Kidney epithelial cell (primary cell): Measurements from ENCODE around the gene SPDYE8. TPM values are rescaled to one million over a fixed set of nuclear protein-coding genes. Genes with fewer than 3 reads are reported as not detected.
"Not testable (repeated sequence)": the region's sequence is repeated elsewhere in the genome, so short reads cannot be mapped to it uniquely, and the experiment has no call there.

ENCODE experiments used
- DNase-seq: peaks from one replicate; pipeline ENCODE4 v3.0.0-alpha.2; 2010; ENCODE audit warnings: low read depth
- H3K27me3 ChIP-seq: 2 replicates; pipeline ENCODE4 v1.6.0; 2011; ENCODE audit warnings: low read length; ENCODE audit not compliant: control insufficient read depth, insufficient read depth
- H3K36me3 ChIP-seq: 2 replicates; pipeline ENCODE4 v1.5.1; 2011; ENCODE audit warnings: low read length; ENCODE audit not compliant: control insufficient read depth, insufficient read depth
- H3K4me3 ChIP-seq: 2 replicates; pipeline ENCODE4 v1.5.1; 2011; ENCODE audit warnings: low read depth, mild to moderate bottlenecking, control low read depth, low read length
- total RNA-seq: library from RNA; depleted of rRNA; stranded (reverse); fragments of >200 nt; gene quantifications from 2 replicates; pipeline ENCODE4 v1.2.3, GENCODE V29; 2015

The SPDYE8 gene, protein sequence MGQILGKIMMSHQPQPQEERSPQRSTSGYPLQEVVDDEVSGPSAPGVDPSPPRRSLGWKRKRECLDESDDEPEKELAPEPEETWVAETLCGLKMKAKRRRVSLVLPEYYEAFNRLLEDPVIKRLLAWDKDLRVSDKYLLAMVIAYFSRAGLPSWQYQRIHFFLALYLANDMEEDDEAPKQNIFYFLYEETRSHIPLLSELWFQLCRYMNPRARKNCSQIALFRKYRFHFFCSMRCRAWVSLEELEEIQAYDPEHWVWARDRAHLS
- not detected in 2 replicates for total RNA-seq

DNA sequence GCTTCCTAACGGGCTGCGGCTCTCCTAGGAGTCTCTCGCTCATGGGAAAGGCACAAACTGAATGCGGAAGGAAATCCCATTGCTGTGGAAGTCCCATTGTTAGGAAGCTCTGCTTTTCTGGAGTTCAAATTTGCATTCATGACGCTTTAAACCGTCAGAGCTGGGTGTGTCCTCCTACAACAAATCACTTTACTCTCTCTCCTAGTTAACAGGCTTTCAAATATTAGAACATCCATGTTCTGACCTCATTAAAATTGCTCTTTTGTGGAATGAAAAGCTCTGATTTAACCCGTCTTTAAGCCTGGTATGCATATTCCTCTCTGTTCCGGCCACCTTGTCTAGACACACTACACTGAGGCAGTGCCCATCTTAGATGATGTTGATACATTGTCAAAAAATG, at the start of gene SPDYE8:
Gene SPDYE8, minus strand, starts transcription at position 101 of the 400 bp plus-strand sequence. CDS start 1,800 bp downstream, outside the sequence.
- H3K4me3 ChIP-seq, DNase-seq: not testable (repeated sequence)

GRCh38 chr7:73057811-73058210, 28.2 kb upstream of the SPDYE8 start, which contains the start of gene SPDYE11:
SPDYE11 (minus strand) TSS chr7:73057911; CDS start chr7:73056111, 1,800 bp downstream.
- H3K27me3 ChIP-seq, H3K4me3 ChIP-seq, H3K36me3 ChIP-seq, DNase-seq: not testable (repeated sequence)

More for the DNA sequence above, at the start of gene SPDYE8:
- not testable (repeated sequence) for H3K27me3 ChIP-seq, H3K36me3 ChIP-seq

DNA sequence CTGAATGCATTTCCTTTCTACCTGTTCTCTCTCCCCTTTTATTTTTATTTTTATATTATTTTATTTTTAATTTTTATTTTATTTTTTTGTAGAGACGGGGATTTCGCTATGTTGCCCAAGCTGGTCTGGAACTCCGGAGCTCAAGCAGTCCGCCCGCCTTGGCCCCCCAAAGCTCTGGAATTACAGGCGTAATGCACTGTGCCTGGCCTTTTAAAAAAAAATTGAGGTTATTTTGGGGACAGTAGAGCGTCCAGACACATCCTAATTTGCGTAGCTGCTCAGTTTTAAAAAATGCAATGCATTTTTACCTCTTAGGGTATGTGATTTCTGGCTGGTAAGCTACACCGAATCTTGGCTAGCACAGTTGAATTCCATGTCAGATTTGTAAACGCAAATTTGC, 23.1 kb downstream of the SPDYE8 start:
- H3K36me3 ChIP-seq, DNase-seq: not testable (repeated sequence)
- H3K4me3 ChIP-seq, result peak overlapping the region; percentile 37

GRCh38 chr7:73005693-73006447, 23.7 kb downstream of the SPDYE8 start:
- H3K27me3 ChIP-seq, H3K36me3 ChIP-seq: not testable (repeated sequence)
- DNase-seq, result peak; percentile 23
- peak overlapping the region; percentile 67 for H3K4me3 ChIP-seq

More for the DNA sequence above, 23.1 kb downstream of the SPDYE8 start:
- not testable (repeated sequence) for H3K27me3 ChIP-seq

- not testable (repeated sequence) for H3K36me3 ChIP-seq, DNase-seq, H3K27me3 ChIP-seq
- H3K4me3 ChIP-seq, result peak overlapping the region; percentile 67
These were observed 24.2 kb downstream of the SPDYE8 start for GRCh38 chr7:73005356-73005692.

DNA sequence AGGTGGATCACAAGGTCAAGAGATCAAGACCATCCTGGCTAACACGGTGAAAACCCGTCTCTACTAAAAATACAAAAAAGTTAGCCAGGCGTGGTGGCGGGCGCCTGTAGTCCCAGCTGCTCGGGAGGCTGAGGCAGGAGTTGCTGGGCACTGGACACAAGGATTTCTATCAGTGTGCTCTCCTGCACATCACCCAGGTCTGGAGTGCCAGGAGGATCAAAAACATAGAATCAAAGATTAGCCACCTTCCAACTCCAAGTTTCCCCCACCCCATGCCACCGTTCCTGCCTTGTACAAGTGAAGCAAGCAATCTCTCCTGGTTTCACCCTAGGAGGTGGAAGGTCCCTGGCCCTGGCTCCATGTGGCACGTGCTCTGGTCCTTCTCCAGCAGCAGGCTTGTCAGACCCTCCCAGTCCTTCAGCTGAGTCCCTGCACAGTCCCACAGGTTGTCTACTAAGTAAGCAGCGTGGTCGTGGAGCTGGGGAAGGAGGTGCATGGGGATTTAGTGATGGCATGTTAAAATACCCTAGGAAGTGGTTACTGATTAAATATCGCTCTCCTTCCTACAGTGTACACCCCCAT, 31.6 kb downstream of the SPDYE8 start:
- H3K27me3 ChIP-seq, DNase-seq, H3K4me3 ChIP-seq, H3K36me3 ChIP-seq: not testable (repeated sequence)

DNA sequence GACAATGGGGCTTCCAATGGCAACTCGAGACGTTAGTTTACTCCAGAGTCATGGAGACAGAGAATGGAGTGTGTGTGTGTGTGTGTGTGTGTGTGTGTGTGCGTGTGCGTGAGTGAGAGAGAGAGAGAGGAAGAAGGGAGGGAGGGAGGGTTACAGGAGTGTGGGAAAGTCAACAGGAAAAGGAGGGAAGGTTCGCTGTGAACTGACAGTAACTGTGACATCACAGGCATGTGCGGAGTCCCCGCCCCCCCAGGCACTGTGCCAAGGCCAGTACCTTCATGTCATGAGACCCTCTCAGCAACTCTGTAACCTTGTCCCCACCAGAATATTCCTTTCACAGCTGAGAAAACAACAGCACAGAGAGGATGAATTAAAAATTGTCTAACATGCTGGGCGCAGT, 32.1 kb downstream of the SPDYE8 start:
- H3K36me3 ChIP-seq, H3K27me3 ChIP-seq, DNase-seq, H3K4me3 ChIP-seq: not testable (repeated sequence)

GRCh38 chr7:72995484-72995883, 34.1 kb downstream of the SPDYE8 start:
- not testable (repeated sequence) for DNase-seq, H3K27me3 ChIP-seq, H3K36me3 ChIP-seq, H3K4me3 ChIP-seq

- H3K36me3 ChIP-seq, H3K4me3 ChIP-seq, DNase-seq, H3K27me3 ChIP-seq: not testable (repeated sequence)
These were observed 39.2 kb downstream of the SPDYE8 start for GRCh38 chr7:72990146-72990913.

DNA sequence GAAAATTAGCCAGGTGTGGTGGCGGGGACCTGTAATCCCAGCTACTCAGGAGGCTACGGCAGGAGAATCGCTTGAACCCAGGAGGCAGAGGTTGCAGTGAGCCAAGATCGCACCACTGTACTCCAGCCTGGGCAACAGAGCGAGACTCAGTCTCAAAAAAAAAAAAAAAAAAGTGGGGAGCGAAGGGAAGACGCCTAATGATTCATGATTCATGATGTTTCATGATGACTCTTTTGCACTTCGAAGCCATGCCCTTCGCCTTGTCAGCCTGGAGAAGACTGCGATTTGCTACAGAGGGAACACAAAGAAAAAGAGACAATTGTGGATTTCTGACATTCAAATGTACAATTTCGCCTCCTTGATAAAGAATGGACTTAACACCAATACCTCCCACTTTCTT, 47.5 kb downstream of the SPDYE8 start:
- not testable (repeated sequence) for H3K4me3 ChIP-seq, H3K27me3 ChIP-seq, H3K36me3 ChIP-seq, DNase-seq

DNA sequence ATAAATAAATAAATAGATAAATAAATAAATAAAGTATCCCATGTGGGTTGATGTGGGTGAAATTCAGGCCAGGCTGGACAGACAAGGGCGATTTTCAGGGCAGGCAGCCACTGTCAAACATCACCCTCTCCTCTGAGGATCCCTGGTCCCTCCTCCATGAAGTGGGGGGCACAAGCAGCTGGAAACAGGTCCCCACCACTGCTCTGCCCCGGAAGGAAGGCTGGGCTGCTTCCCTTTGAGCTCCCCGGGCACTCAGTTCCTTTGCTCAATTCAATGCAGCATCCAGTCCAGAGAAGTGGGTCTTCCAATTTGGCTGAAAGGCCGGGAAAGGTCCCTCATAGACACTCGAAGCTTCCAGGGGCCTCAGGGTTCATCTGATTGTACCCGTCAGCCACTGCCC, 49.2 kb downstream of the SPDYE8 start:
- H3K4me3 ChIP-seq, DNase-seq, H3K36me3 ChIP-seq, H3K27me3 ChIP-seq: not testable (repeated sequence)

GRCh38 chr7:72976434-72976833, 53.1 kb downstream of the SPDYE8 start:
- H3K27me3 ChIP-seq, H3K36me3 ChIP-seq, H3K4me3 ChIP-seq, DNase-seq: not testable (repeated sequence)

DNA sequence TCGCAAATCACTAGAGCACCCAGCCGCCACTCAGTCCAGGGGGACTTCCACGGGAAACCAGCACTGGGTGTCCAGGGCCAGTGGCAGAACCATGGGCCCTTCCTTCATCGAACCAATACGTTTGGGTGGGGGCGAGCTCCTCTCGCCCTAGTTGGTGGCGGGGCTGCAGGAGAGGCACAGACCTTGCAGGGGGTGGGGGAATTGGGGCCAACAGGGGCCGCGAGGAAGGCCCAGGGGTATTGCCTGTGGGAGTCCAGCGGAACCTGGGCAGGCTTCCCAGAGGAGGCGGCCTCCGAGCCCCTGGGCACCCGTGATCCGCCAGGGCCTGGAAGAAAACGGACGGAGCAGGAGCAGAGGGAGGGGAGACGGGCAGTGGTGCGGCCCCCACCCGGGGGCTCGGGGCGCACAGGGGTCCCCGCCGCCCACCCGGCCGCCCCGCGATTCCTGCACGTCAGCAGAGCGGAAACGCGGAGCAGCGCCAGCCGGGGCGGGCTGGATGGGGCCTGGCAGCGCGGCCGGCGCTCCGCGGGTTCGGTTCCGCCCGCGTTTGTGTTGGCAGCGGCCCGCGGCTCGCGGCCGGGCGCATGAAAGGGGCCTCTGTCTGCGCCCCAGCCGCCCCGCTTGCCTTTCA, 53.8 kb downstream of the SPDYE8 start:
- not testable (repeated sequence) for H3K4me3 ChIP-seq, H3K36me3 ChIP-seq, H3K27me3 ChIP-seq, DNase-seq

GRCh38 chr7:72974781-72975180, 54.8 kb downstream of the SPDYE8 start:
- not testable (repeated sequence) for H3K36me3 ChIP-seq, H3K4me3 ChIP-seq, H3K27me3 ChIP-seq, DNase-seq
